B cell (primary cell): ENCODE data around the gene ARHGDIG. TPM values are rescaled to one million over a fixed set of nuclear protein-coding genes. Genes with fewer than 3 reads are reported as not detected.

Experiments
- ATAC-seq: fragments of 200-7000 bp; cut with Tn5 transposase; one replicate; pipeline ENCODE4 v1.10.0; 2021; ENCODE audit warnings: low read depth, mild to moderate bottlenecking, moderate number of reproducible peaks, moderate library complexity
- CTCF ChIA-PET: fragments of 350-600 bp; sonication (Branson Sonifier 250); formaldehyde crosslinking; loops from one replicate; lab custom pipeline; 2021; ENCODE audit warnings: antibody characterized with exemption, inconsistent platforms; lab: Charles Lee
- POLR2A ChIA-PET: fragments of 350-600 bp; sonication (Branson Sonifier 250); formaldehyde crosslinking; loops from one replicate; lab custom pipeline; 2021; ENCODE audit warnings: antibody characterized with exemption; lab: Charles Lee
- DNase-seq: peaks from one replicate; pipeline ENCODE4 v3.0.0; 2013
- H2AFZ ChIP-seq: 2 replicates; pipeline ENCODE4 v1.6.1; 2012; ENCODE audit warnings: mild to moderate bottlenecking, low read depth, low read length; ENCODE audit not compliant: insufficient read depth, poor library complexity, severe bottlenecking
- H3K27ac ChIP-seq, 2 donors: 1 replicate in 1 of 2; 2 replicates in 1 of 2; pipeline ENCODE4 v1.5.1; 2012 to 2013; ENCODE audit warnings: low read length in 2 of 2, mild to moderate bottlenecking in 2 of 2, moderate library complexity in 1 of 2
- H3K27me3 ChIP-seq, 4 experiments: fragments of 200-600 bp in 1 of 4; sonication (generic) in 1 of 4; replicated peaks in 1 of 4; 1 replicate in 2 of 4; 2 replicates in 2 of 4; pipeline versions ENCODE4 v1.6.1 to v1.7.0; 2013 to 2016; ENCODE audit warnings: low read length in 3 of 4, mild to moderate bottlenecking in 2 of 4, mixed read lengths in 1 of 4, moderate library complexity in 1 of 4; ENCODE audit not compliant: insufficient read depth in 4 of 4, control insufficient read depth in 3 of 4; ENCODE audit errors: control extremely low read depth in 1 of 4
- H3K36me3 ChIP-seq, 2 experiments: replicated peaks in 1 of 2; 1 replicate in 1 of 2; 2 replicates in 1 of 2; pipeline versions ENCODE4 v1.6.1 to v1.7.1; 2013; ENCODE audit warnings: low read length in 1 of 2; ENCODE audit not compliant: insufficient read depth in 2 of 2, control insufficient read depth in 1 of 2; ENCODE audit errors: control extremely low read depth in 1 of 2, extremely low read depth in 1 of 2
- H3K4me1 ChIP-seq, 2 donors: fragments of 200-600 bp in 1 of 2; sonication (generic) in 1 of 2; 1 replicate in 1 of 2; 2 replicates in 1 of 2; pipeline versions ENCODE4 v1.5.1 to v1.6.1; 2013 to 2017; ENCODE audit warnings: low read length in 2 of 2; ENCODE audit not compliant: control insufficient read depth in 2 of 2, insufficient read depth in 2 of 2
- H3K4me2 ChIP-seq: replicated peaks from 2 replicates; pipeline ENCODE3; 2012; ENCODE audit warnings: mild to moderate bottlenecking, low read depth, low read length; ENCODE audit not compliant: poor library complexity, severe bottlenecking
- H3K4me3 ChIP-seq, 5 experiments: fragments of 200-600 bp in 1 of 5; sonication (generic) in 1 of 5; 1 replicate in 3 of 5; 2 replicates in 2 of 5; pipeline versions ENCODE4 v1.5.1 to v1.7.0; 2011 to 2016; ENCODE audit warnings: low read length in 4 of 5, mild to moderate bottlenecking in 4 of 5, low read depth in 2 of 5, control low read depth in 1 of 5, moderate library complexity in 1 of 5; ENCODE audit not compliant: insufficient read depth in 1 of 5; ENCODE audit errors: control extremely low read depth in 1 of 5, extremely low read depth in 1 of 5
- H3K79me2 ChIP-seq: fragments of 200-600 bp; sonication (generic); one replicate; pipeline ENCODE4 v1.6.0; 2016; ENCODE audit warnings: low read length; ENCODE audit not compliant: control insufficient read depth, insufficient read depth
- H3K9ac ChIP-seq: fragments of 200-600 bp; sonication (generic); 2 replicates; pipeline ENCODE4 v1.6.1; 2017; ENCODE audit warnings: mild to moderate bottlenecking, low read length, moderate library complexity
- H3K9me3 ChIP-seq, 3 donors: one replicate each; pipeline versions ENCODE4 v1.6.1 to v1.7.1; 2013; ENCODE audit warnings: low read length in 2 of 3; ENCODE audit not compliant: control insufficient read depth in 2 of 3, insufficient read depth in 1 of 3; ENCODE audit errors: control extremely low read depth in 1 of 3
- H4K20me1 ChIP-seq: 2 replicates; pipeline ENCODE4 v1.6.0; 2012; ENCODE audit warnings: mild to moderate bottlenecking, low read length; ENCODE audit not compliant: insufficient read depth, control insufficient read depth, poor library complexity, severe bottlenecking
- H3K27ac Mint-ChIP-seq: one replicate; pipeline ENCODE4 v1.8.0; 2021; ENCODE audit warnings: mixed read lengths
- H3K27me3 Mint-ChIP-seq: one replicate; pipeline ENCODE4 v1.8.0; 2021; ENCODE audit warnings: mixed read lengths
- H3K4me1 Mint-ChIP-seq: one replicate; pipeline ENCODE4 v1.8.0; 2021; ENCODE audit warnings: mixed read lengths
- H3K4me3 Mint-ChIP-seq: one replicate; pipeline ENCODE4 v1.8.0; 2021; ENCODE audit warnings: mixed read lengths
- H3K9me3 Mint-ChIP-seq: one replicate; pipeline ENCODE4 v1.8.0; 2022; ENCODE audit warnings: mixed read lengths; ENCODE audit not compliant: insufficient read depth
- EZH2 ChIP-seq: IDR thresholded peaks from 2 replicates; pipeline ENCODE4 v1.6.1; 2012; ENCODE audit warnings: borderline replicate concordance, low read depth, mild to moderate bottlenecking, moderate library complexity, low read length; ENCODE audit not compliant: insufficient read depth, poor library complexity, severe bottlenecking
- WGBS: methylation state at CpG from one replicate; pipeline ENCODE4 v1.1.5; 2013; ENCODE audit warnings: missing lambda C conversion rate; ENCODE audit not compliant: insufficient coverage; 5-methylcytosine and 5-hydroxymethylcytosine counted together
- intact Hi-C: fragments of 100-400 bp; cut with micrococcal nuclease; formaldehyde crosslinking; loops from one replicate; pipeline ENCODE4 v1.10.0; 2022
- polyA plus RNA-seq: library from polyadenylated mRNA; depleted of rRNA; stranded (reverse); fragments of >200 nt; gene quantifications from 2 replicates; pipeline ENCODE4 v1.2.3, GENCODE V29; 2012
- total RNA-seq, 2 donors: library from RNA; stranded (reverse); fragments of 120-200 nt in 1 of 2; gene quantifications; 1 replicate in 1 of 2; 2 replicates in 1 of 2; pipeline versions ENCODE4 v1.2.3 to v1.2.4, GENCODE V29; 2013 to 2022
- TF ChIP-seq, protein P1 (sequence below): fragments of 200-600 bp; IDR thresholded peaks from one replicate; pipeline ENCODE4 v1.8.0; 2022; ENCODE audit warnings: antibody characterized with exemption, mild to moderate bottlenecking

The ARHGDIG gene
- total and polyA plus RNA-seq, 2 donors (not counting 1 experiment from before 2014, with no cell fraction given), result 0.64 TPM; not detected in 1

- H2AFZ ChIP-seq, result no peak overlapping the region
- Mint-ChIP-seq H3K4me1 (no peaks in the 10 kb centered on the region), H3K27me3 (no peaks in the 10 kb centered on the region), H3K9me3 (no peaks in the 10 kb centered on the region), H3K27ac (no peak overlapping the region), H3K4me3 (no peak overlapping the region)
- no peak overlapping the region for H3K27ac ChIP-seq
- H3K79me2 ChIP-seq, result no peaks in the 10 kb centered on the region
- TF ChIP-seq EZH2, result no peak
- TF ChIP-seq, protein P1, sequence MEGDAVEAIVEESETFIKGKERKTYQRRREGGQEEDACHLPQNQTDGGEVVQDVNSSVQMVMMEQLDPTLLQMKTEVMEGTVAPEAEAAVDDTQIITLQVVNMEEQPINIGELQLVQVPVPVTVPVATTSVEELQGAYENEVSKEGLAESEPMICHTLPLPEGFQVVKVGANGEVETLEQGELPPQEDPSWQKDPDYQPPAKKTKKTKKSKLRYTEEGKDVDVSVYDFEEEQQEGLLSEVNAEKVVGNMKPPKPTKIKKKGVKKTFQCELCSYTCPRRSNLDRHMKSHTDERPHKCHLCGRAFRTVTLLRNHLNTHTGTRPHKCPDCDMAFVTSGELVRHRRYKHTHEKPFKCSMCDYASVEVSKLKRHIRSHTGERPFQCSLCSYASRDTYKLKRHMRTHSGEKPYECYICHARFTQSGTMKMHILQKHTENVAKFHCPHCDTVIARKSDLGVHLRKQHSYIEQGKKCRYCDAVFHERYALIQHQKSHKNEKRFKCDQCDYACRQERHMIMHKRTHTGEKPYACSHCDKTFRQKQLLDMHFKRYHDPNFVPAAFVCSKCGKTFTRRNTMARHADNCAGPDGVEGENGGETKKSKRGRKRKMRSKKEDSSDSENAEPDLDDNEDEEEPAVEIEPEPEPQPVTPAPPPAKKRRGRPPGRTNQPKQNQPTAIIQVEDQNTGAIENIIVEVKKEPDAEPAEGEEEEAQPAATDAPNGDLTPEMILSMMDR, result no peak
- no peak overlapping the region for H3K9ac ChIP-seq
- ATAC-seq (no peak), DNase-seq (no peak)
- WGBS, result 95% methylated on average over 52 of the region's 52 CpGs
- intact Hi-C loops, result no loop called here
- H3K4me1 ChIP-seq, result peaks cover 0 to 7% of the 10 kb centered on the region in 2 donors
- no peak overlapping the region for H3K4me2 ChIP-seq
- ChIA-PET POLR2A (interaction anchor here (0.7 kb wide), 1 partner anchor 14 kb away, joined by 4 read pairs; no protein-coding TSS in a partner anchor), CTCF (no interaction called here)
- H3K4me3 ChIP-seq, result no peak overlapping the region
- H3K9me3 ChIP-seq, result peaks cover 0 to 6% (median 0%) of the 10 kb centered on the region in 3 donors
- H3K27me3 ChIP-seq, result peaks cover 0 to 18% (median 3%) of the 10 kb centered on the region in 4 experiments
- no peaks in the 10 kb centered on the region for H4K20me1 ChIP-seq
- H3K36me3 ChIP-seq, result peaks cover 0 to 13% of the 10 kb centered on the region in 2 experiments
These were observed 4.1 kb downstream of the ARHGDIG start for GRCh38 chr16:284204-285120.
